GM12878 (cell line): ENCODE results near the gene DNAH8. TPM values are rescaled to one million over a fixed set of nuclear protein-coding genes. Genes with fewer than 3 reads are reported as not detected.

ENCODE experiments used
- ATAC-seq: fragments of 200-7000 bp; cut with Tn5 transposase; 3 replicates; pipeline ENCODE4 v1.9.1; 2020; ENCODE audit warnings: mild to moderate bottlenecking, moderate library complexity
- BruUV-seq: library from RNA; stranded (reverse); fragments of 400-500 nt; replicated peaks from 2 replicates; lab custom pipeline; 2021; lab: Mats Ljungman, UMichigan
- CTCF ChIA-PET: fragments of 300-600 bp; sonication (Branson Sonifier 250); formaldehyde crosslinking; extraction: SDS; loops from one replicate; lab custom pipeline; 2021; ENCODE audit warnings: inconsistent platforms; lab: Yijun Ruan, JAX
- POLR2A ChIA-PET: fragments of 350-600 bp; formaldehyde crosslinking; extraction: SDS; loops from one replicate; lab custom pipeline; 2021; ENCODE audit warnings: inconsistent platforms; lab: Charles Lee
- RAD21 ChIA-PET: fragments of 300-600 bp; sonication (Branson Sonifier 250); formaldehyde crosslinking; loops from one replicate; lab custom pipeline; 2023; ENCODE audit warnings: antibody characterized with exemption; ENCODE audit not compliant: unreplicated experiment; lab: Charles Lee
- SMC1A ChIA-PET: fragments of 300-600 bp; sonication (Branson Sonifier 250); formaldehyde crosslinking; loops from one replicate; lab custom pipeline; 2023; ENCODE audit not compliant: unreplicated experiment, uncharacterized antibody; lab: Charles Lee
- DNase-seq: peaks from one replicate; pipeline ENCODE4 v3.0.0-alpha.2; 2011; ENCODE audit warnings: low read depth, low spot score
- FAIRE-seq: peaks from 3 replicates; lab custom pipeline; 2011; peaks lifted over from hg19 to GRCh38; lab: Jason Lieb, UNC
- H2AFZ ChIP-seq: 2 replicates; pipeline ENCODE4 v1.6.0; 2011; ENCODE audit warnings: low read depth, low read length, control low read depth; ENCODE audit not compliant: control insufficient read depth
- H3K27ac ChIP-seq: 2 replicates; pipeline ENCODE4 v1.5.1; 2011; ENCODE audit warnings: control low read depth; ENCODE audit not compliant: control insufficient read depth, insufficient read depth
- H3K27me3 ChIP-seq, 2 experiments: replicated peaks in 1 of 2; 2 replicates each; pipeline versions ENCODE4 v1.6.0 to v1.6.1; 2011; ENCODE audit warnings: low read length in 1 of 2; ENCODE audit not compliant: control insufficient read depth in 2 of 2, insufficient read depth in 2 of 2
- H3K36me3 ChIP-seq, 2 experiments: 2 replicates each; pipeline ENCODE4 v1.5.1; 2011; ENCODE audit warnings: low read length in 1 of 2; ENCODE audit not compliant: control insufficient read depth in 2 of 2, insufficient read depth in 2 of 2
- H3K4me1 ChIP-seq: 2 replicates; pipeline ENCODE4 v1.6.1; 2011; ENCODE audit warnings: mild to moderate bottlenecking, low read length, moderate library complexity, mixed read lengths; ENCODE audit not compliant: control insufficient read depth, insufficient read depth
- H3K4me2 ChIP-seq: 2 replicates; pipeline ENCODE4 v1.6.0; 2011; ENCODE audit warnings: control low read depth; ENCODE audit not compliant: control insufficient read depth, insufficient read depth
- H3K4me3 ChIP-seq: fragments of 200-600 bp; sonication (generic); 2 replicates; pipeline ENCODE4 v1.5.1; 2016
- H3K79me2 ChIP-seq: 2 replicates; pipeline ENCODE4 v1.6.0; 2011; ENCODE audit warnings: low read length; ENCODE audit not compliant: control insufficient read depth, insufficient read depth
- H3K9ac ChIP-seq: 2 replicates; pipeline ENCODE4 v1.8.0; 2011; ENCODE audit warnings: low read length, control low read depth, mixed read lengths; ENCODE audit not compliant: control insufficient read depth, insufficient read depth
- H3K9me3 ChIP-seq: replicated peaks from 3 replicates; pipeline ENCODE4 v1.5.1; 2011; ENCODE audit warnings: mild to moderate bottlenecking, low read length; ENCODE audit not compliant: control insufficient read depth, insufficient read depth
- H4K20me1 ChIP-seq: 2 replicates; pipeline ENCODE4 v1.6.0; 2011; ENCODE audit not compliant: control insufficient read depth, insufficient read depth
- CBFB ChIP-seq: IDR thresholded peaks from 2 replicates; pipeline ENCODE4 v1.6.1; 2016; ENCODE audit warnings: antibody characterized with exemption, low read depth
- CBX5 ChIP-seq: sonication (generic); IDR thresholded peaks from 2 replicates; pipeline ENCODE4 v1.6.1; 2016; ENCODE audit warnings: low read depth, moderate library complexity, mild to moderate bottlenecking, inconsistent platforms
- IRF4 ChIP-seq: IDR thresholded peaks from 2 replicates; pipeline ENCODE4 v1.6.1; 2011; ENCODE audit warnings: low read depth, low read length
- POU2F2 ChIP-seq: IDR thresholded peaks from 3 replicates; pipeline ENCODE4 v1.6.1; 2011; ENCODE audit warnings: low read depth, mild to moderate bottlenecking, low read length, borderline replicate concordance
- RAD21 ChIP-seq: IDR thresholded peaks from 2 replicates; pipeline ENCODE4 v1.6.1; 2011; ENCODE audit warnings: mild to moderate bottlenecking, low read depth, low read length, moderate library complexity; ENCODE audit not compliant: insufficient read depth
- RBBP5 ChIP-seq: fragments of 200-600 bp; sonication (generic); conservative IDR thresholded peaks from 2 replicates; pipeline ENCODE4 v1.6.1; 2016
- SP1 ChIP-seq: IDR thresholded peaks from one replicate; pipeline ENCODE4 v1.6.1; 2011; ENCODE audit warnings: low read depth, low read length
- SUPT20H ChIP-seq: IDR thresholded peaks from 2 replicates; pipeline ENCODE4 v1.6.1; 2011; ENCODE audit warnings: low read depth, mild to moderate bottlenecking, low read length, moderate library complexity, borderline replicate concordance; ENCODE audit not compliant: control insufficient read depth
- TBL1XR1 ChIP-seq: IDR thresholded peaks from 2 replicates; pipeline ENCODE4 v1.6.1; 2012; ENCODE audit warnings: low read depth, low read length, improper control_type of control experiment
- WGBS: methylation state at CpG from one replicate; pipeline ENCODE4 v1.1.6; 2016; ENCODE audit warnings: low lambda C conversion rate; ENCODE audit not compliant: insufficient replicate concordance, insufficient coverage; ENCODE audit errors: missing lambda C conversion rate; 5-methylcytosine and 5-hydroxymethylcytosine counted together
- in situ Hi-C: fragments of 300-500 bp; cut with MboI; formaldehyde crosslinking; loops from 9 replicates; pipeline ENCODE4 v1.14.3; 2018; ENCODE audit warnings: mixed read lengths
- intact Hi-C: fragments of 100-400 bp; cut with micrococcal nuclease; formaldehyde crosslinking; loops from one replicate; pipeline ENCODE4 v1.14.2; 2022; ENCODE audit not compliant: unreplicated experiment
- polyA plus RNA-seq, 11 experiments: library from polyadenylated mRNA; depleted of rRNA in 4 of 11; unstranded in 6 of 11; stranded (reverse) in 5 of 11; fragments of >200 nt; fragmentation: Nextera tagmentation in 4 of 11; fragmentation: Illumina TruSeq in 1 of 11; extraction: Ambion mirVana in 4 of 11; extraction: Trizol in 1 of 11; gene quantifications; 1 replicate in 1 of 11; 2 replicates in 10 of 11; pipeline versions ENCODE4 v1.2.1 to v1.2.3, GENCODE V29; 2011 to 2016; ENCODE audit warnings: inconsistent platforms in 2 of 11, missing spikeins in 2 of 11, low read depth in 1 of 11
- total RNA-seq, 4 experiments: library from RNA; depleted of rRNA in 3 of 4; stranded (reverse); fragments of >200 nt in 3 of 4; fragmentation: Illumina TruSeq in 1 of 4; extraction: Trizol in 1 of 4; gene quantifications; 2 replicates each; pipeline versions ENCODE4 v1.2.1 to v1.2.3, GENCODE V29; 2013 to 2021
- TF ChIP-seq, protein P1 (sequence below): fragments of 450-650 bp; IDR thresholded peaks from 2 replicates; pipeline ENCODE4 v1.6.1; 2018; ENCODE audit warnings: mild to moderate bottlenecking, low read depth, moderate library complexity; ENCODE audit not compliant: partially characterized antibody
- TF ChIP-seq, protein P2 (sequence below): IDR thresholded peaks from 2 replicates; pipeline ENCODE4 v1.6.1; 2012; ENCODE audit warnings: mild to moderate bottlenecking, low read depth, low read length
- TF ChIP-seq, protein P3 (sequence below): fragments of 450-650 bp; IDR thresholded peaks from 2 replicates; pipeline ENCODE4 v1.6.1; 2018; ENCODE audit warnings: borderline replicate concordance, mild to moderate bottlenecking; ENCODE audit not compliant: partially characterized antibody
- TF ChIP-seq, protein P4 (sequence below): fragments of 150-350 bp; IDR thresholded peaks from 2 replicates; pipeline ENCODE4 v1.6.1; 2014; ENCODE audit warnings: mild to moderate bottlenecking, low read depth, low read length

Gene DNAH8
- total and polyA plus RNA-seq, 10 of the 15 experiments (the other 5 are each of a cell fraction or from before 2014, with no cell fraction given): 0.02 to 0.34 (median 0.10) TPM; not detected in 3

DNA sequence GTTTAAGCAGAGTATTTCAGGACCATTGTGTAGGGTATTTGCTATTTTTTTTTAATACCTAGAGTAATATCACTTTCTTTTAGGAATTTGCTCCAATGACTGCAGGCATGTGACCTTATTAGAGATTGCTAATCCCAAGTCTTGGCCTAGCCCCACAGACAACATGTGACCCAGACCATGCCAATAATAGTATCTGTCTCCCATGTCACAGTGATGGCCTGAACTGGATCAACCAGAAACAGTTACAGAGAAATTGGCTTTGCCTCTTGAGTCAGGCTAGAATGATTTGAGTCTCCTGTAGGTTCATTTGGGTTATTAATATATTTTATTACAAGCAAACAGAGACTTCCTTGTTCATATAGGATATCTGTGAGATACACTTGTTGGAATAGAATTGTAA, 116.8 kb downstream of the DNAH8 start (continued):
- TF ChIP-seq, protein P1, sequence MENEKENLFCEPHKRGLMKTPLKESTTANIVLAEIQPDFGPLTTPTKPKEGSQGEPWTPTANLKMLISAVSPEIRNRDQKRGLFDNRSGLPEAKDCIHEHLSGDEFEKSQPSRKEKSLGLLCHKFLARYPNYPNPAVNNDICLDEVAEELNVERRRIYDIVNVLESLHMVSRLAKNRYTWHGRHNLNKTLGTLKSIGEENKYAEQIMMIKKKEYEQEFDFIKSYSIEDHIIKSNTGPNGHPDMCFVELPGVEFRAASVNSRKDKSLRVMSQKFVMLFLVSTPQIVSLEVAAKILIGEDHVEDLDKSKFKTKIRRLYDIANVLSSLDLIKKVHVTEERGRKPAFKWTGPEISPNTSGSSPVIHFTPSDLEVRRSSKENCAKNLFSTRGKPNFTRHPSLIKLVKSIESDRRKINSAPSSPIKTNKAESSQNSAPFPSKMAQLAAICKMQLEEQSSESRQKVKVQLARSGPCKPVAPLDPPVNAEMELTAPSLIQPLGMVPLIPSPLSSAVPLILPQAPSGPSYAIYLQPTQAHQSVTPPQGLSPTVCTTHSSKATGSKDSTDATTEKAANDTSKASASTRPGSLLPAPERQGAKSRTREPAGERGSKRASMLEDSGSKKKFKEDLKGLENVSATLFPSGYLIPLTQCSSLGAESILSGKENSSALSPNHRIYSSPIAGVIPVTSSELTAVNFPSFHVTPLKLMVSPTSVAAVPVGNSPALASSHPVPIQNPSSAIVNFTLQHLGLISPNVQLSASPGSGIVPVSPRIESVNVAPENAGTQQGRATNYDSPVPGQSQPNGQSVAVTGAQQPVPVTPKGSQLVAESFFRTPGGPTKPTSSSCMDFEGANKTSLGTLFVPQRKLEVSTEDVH: no peak

DNA sequence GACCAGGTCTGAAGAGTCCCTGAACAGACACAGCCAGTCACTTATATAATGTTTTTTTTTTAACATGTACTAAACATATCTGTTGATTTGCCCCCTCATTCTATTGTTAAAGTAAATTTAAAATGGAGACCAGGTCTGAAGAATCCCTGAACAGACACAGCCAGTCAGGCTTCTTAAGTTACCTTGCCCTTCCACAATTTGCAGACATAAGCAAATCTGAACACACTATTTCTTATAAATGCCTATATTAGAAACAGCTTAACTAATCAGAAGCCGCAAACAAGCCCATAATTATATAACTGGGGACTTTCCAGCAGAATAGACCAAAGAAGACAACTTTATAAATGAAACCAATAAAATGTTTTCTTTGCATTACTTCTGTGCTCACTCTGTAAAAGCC, 118.2 kb downstream of the DNAH8 start:
- 95% methylated on average over 1 of the region's 1 CpG for WGBS
- RAD21 ChIA-PET: no interaction called here
- Histone ChIP-seq H3K4me1 (no peaks in the 10 kb centered on the region), H3K79me2 (no peaks in the 10 kb centered on the region), H4K20me1 (no peaks in the 10 kb centered on the region), H3K9me3 (no peaks in the 10 kb centered on the region), H3K4me2 (no peak overlapping the region), H3K36me3 (no peaks in the 10 kb centered on the region), H3K4me3 (no peak overlapping the region), H3K9ac (no peak overlapping the region), H3K27ac (no peak overlapping the region), H3K27me3 (no peaks in the 10 kb centered on the region), H2AFZ (no peak overlapping the region)
- SMC1A ChIA-PET: no interaction called here
- FAIRE-seq (no peak), DNase-seq (no peak), ATAC-seq (no peak)
- CTCF ChIA-PET: no interaction called here
- BruUV-seq: no TSS peak
- in situ Hi-C loops (no loop called here), intact Hi-C loops (no loop called here)
- POLR2A ChIA-PET: no interaction called here
- TF ChIP-seq, protein P2, sequence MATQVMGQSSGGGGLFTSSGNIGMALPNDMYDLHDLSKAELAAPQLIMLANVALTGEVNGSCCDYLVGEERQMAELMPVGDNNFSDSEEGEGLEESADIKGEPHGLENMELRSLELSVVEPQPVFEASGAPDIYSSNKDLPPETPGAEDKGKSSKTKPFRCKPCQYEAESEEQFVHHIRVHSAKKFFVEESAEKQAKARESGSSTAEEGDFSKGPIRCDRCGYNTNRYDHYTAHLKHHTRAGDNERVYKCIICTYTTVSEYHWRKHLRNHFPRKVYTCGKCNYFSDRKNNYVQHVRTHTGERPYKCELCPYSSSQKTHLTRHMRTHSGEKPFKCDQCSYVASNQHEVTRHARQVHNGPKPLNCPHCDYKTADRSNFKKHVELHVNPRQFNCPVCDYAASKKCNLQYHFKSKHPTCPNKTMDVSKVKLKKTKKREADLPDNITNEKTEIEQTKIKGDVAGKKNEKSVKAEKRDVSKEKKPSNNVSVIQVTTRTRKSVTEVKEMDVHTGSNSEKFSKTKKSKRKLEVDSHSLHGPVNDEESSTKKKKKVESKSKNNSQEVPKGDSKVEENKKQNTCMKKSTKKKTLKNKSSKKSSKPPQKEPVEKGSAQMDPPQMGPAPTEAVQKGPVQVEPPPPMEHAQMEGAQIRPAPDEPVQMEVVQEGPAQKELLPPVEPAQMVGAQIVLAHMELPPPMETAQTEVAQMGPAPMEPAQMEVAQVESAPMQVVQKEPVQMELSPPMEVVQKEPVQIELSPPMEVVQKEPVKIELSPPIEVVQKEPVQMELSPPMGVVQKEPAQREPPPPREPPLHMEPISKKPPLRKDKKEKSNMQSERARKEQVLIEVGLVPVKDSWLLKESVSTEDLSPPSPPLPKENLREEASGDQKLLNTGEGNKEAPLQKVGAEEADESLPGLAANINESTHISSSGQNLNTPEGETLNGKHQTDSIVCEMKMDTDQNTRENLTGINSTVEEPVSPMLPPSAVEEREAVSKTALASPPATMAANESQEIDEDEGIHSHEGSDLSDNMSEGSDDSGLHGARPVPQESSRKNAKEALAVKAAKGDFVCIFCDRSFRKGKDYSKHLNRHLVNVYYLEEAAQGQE: no peak
- TF ChIP-seq RAD21: no peak
- TF ChIP-seq, protein P3, sequence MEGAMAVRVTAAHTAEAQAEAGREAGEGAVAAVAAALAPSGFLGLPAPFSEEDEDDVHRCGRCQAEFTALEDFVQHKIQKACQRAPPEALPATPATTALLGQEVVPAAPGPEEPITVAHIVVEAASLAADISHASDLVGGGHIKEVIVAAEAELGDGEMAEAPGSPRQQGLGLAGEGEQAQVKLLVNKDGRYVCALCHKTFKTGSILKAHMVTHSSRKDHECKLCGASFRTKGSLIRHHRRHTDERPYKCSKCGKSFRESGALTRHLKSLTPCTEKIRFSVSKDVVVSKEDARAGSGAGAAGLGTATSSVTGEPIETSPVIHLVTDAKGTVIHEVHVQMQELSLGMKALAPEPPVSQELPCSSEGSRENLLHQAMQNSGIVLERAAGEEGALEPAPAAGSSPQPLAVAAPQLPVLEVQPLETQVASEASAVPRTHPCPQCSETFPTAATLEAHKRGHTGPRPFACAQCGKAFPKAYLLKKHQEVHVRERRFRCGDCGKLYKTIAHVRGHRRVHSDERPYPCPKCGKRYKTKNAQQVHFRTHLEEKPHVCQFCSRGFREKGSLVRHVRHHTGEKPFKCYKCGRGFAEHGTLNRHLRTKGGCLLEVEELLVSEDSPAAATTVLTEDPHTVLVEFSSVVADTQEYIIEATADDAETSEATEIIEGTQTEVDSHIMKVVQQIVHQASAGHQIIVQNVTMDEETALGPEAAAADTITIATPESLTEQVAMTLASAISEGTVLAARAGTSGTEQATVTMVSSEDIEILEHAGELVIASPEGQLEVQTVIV: no peak
- TF ChIP-seq, protein P4, sequence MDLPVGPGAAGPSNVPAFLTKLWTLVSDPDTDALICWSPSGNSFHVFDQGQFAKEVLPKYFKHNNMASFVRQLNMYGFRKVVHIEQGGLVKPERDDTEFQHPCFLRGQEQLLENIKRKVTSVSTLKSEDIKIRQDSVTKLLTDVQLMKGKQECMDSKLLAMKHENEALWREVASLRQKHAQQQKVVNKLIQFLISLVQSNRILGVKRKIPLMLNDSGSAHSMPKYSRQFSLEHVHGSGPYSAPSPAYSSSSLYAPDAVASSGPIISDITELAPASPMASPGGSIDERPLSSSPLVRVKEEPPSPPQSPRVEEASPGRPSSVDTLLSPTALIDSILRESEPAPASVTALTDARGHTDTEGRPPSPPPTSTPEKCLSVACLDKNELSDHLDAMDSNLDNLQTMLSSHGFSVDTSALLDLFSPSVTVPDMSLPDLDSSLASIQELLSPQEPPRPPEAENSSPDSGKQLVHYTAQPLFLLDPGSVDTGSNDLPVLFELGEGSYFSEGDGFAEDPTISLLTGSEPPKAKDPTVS: no peak
- no peak for TF ChIP-seq RBBP5
- TF ChIP-seq POU2F2: no peak
- TF ChIP-seq IRF4: no peak
- no peak for TF ChIP-seq SP1
- TF ChIP-seq TBL1XR1: no peak
- TF ChIP-seq CBX5: no peak
- no peak for TF ChIP-seq CBFB
- TF ChIP-seq SUPT20H: no peak
